SK-N-SH (cell line): ENCODE data around the gene DMD.

ENCODE experiments used
- EP300 ChIP-seq, 2 experiments: IDR thresholded peaks; 2 replicates each; pipeline versions ENCODE4 v1.4.0 to v1.6.1; 2012; ENCODE audit warnings: borderline replicate concordance in 1 of 2, low read depth in 1 of 2, low read length in 1 of 2
- GABPA ChIP-seq: IDR thresholded peaks from 2 replicates; pipeline ENCODE4 v1.4.0; 2012; ENCODE audit warnings: low read depth, mild to moderate bottlenecking
- GATA2 ChIP-seq: sonication (generic); formaldehyde crosslinking; IDR thresholded peaks from 2 replicates; pipeline ENCODE4 v1.5.0; 2020; ENCODE audit warnings: mild to moderate bottlenecking, missing genetic modification reagents
- YY1 ChIP-seq: IDR thresholded peaks from 2 replicates; pipeline ENCODE4 v1.4.0; 2012; ENCODE audit warnings: low read depth, mild to moderate bottlenecking
- TF ChIP-seq, protein P1 (sequence below): fragments of 200-600 bp; sonication (generic); IDR thresholded peaks from 2 replicates; pipeline ENCODE4 v1.6.1; 2017; ENCODE audit warnings: antibody characterized with exemption, mild to moderate bottlenecking, moderate library complexity

DNA sequence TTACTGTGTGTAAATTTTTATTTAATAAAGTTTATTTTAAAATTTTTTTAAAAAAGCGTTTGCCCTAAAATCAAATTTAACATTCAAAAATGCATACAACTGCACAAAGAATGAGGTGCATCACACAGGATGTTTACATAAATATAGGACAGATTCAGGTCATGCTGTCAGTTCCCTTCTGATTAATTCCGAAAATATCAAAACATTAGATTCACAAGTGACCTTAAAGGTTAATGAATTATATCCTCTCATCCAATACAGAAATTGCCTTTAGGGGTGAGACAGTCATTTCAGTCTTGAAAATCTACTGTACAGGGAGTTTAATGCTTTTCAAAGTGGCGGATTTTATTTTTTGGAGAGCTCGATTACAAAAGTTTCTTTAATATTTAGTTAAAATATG, 1930.8 kb downstream of the DMD start:
- no peak for TF ChIP-seq GATA2 (CRISPR knock-in tag)
- no peak for TF ChIP-seq EP300 (IDR thresholded peaks at IDR 0.05; ENCODE audit: borderline replicate concordance in 1 of 2, low read depth in 1 of 2, low read length in 1 of 2)
- TF ChIP-seq YY1, result no peak
- TF ChIP-seq, protein P1, sequence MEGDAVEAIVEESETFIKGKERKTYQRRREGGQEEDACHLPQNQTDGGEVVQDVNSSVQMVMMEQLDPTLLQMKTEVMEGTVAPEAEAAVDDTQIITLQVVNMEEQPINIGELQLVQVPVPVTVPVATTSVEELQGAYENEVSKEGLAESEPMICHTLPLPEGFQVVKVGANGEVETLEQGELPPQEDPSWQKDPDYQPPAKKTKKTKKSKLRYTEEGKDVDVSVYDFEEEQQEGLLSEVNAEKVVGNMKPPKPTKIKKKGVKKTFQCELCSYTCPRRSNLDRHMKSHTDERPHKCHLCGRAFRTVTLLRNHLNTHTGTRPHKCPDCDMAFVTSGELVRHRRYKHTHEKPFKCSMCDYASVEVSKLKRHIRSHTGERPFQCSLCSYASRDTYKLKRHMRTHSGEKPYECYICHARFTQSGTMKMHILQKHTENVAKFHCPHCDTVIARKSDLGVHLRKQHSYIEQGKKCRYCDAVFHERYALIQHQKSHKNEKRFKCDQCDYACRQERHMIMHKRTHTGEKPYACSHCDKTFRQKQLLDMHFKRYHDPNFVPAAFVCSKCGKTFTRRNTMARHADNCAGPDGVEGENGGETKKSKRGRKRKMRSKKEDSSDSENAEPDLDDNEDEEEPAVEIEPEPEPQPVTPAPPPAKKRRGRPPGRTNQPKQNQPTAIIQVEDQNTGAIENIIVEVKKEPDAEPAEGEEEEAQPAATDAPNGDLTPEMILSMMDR, result no peak
- TF ChIP-seq GABPA, result no peak
